HCT116 (cell line): ENCODE measurements around the gene C10orf95. TPM values are rescaled to one million over a fixed set of nuclear protein-coding genes. Genes with fewer than 3 reads are reported as not detected.

Experiments used
- ATAC-seq: fragments of 200-7000 bp; cut with Tn5 transposase; 2 replicates; pipeline ENCODE4 v1.9.1; 2020; ENCODE audit warnings: mild to moderate bottlenecking, moderate library complexity
- BruUV-seq: library from RNA; stranded (reverse); fragments of 400-500 nt; replicated peaks from 2 replicates; lab custom pipeline; 2021; lab: Mats Ljungman, UMichigan
- CTCF ChIA-PET: fragments of 300-600 bp; sonication (Branson Sonifier 250); formaldehyde crosslinking; loops from one replicate; lab custom pipeline; 2021; ENCODE audit warnings: antibody characterized with exemption; lab: Charles Lee
- POLR2A ChIA-PET: fragments of 300-600, 350-600 bp; sonication (Branson Sonifier 250); formaldehyde crosslinking; loops from one replicate; lab custom pipeline; 2021; ENCODE audit warnings: antibody characterized with exemption; lab: Charles Lee
- RAD21 ChIA-PET, 2 experiments: fragments of 300-600 bp; sonication (Branson Sonifier 250); formaldehyde crosslinking; loops; one replicate each; lab custom pipeline; 2023; ENCODE audit warnings: low total read pairs in 2 of 2; ENCODE audit not compliant: uncharacterized antibody in 2 of 2, unreplicated experiment in 2 of 2, low non-redundant PET in 1 of 2; lab: Charles Lee
- DNase-seq: peaks from one replicate; pipeline ENCODE4 v3.0.0-alpha.2; 2010; ENCODE audit warnings: low read depth, low spot score
- H2AFZ ChIP-seq: fragments of 200-600 bp; shearing (Covaris generic), sonication (generic); 2 replicates; pipeline ENCODE4 v1.6.1; 2017; ENCODE audit warnings: low read depth, mixed run types, mixed read lengths, antibody characterized with exemption, low read length; ENCODE audit not compliant: poor library complexity, severe bottlenecking
- H3K27ac ChIP-seq: 2 replicates; pipeline ENCODE4 v1.5.1; 2012; ENCODE audit warnings: low read depth, low read length
- H3K27me3 ChIP-seq: fragments of 200-600 bp; sonication (generic); 2 replicates; pipeline ENCODE4 v1.6.1; 2016; ENCODE audit warnings: mixed run types, low read length, mixed read lengths; ENCODE audit not compliant: insufficient read depth
- H3K36me3 ChIP-seq, 2 experiments: fragments of 200-500 bp in 1 of 2; fragments of 200-600 bp in 1 of 2; sonication (Bioruptor generic) in 1 of 2; sonication (generic) in 1 of 2; 2 replicates each; pipeline versions ENCODE4 v1.5.1 to v1.6.1; 2014 to 2016; ENCODE audit warnings: low read length in 2 of 2, inconsistent platforms in 1 of 2, mixed read lengths in 1 of 2, mixed run types in 1 of 2; ENCODE audit not compliant: insufficient read depth in 2 of 2, control insufficient read depth in 1 of 2
- H3K4me1 ChIP-seq, 2 experiments: fragments of 200-600 bp in 1 of 2; sonication (generic) in 1 of 2; 2 replicates each; pipeline versions ENCODE4 v1.5.1 to v1.6.1; 2012 to 2017; ENCODE audit warnings: low read length in 2 of 2, inconsistent platforms in 1 of 2, mild to moderate bottlenecking in 1 of 2, mixed read lengths in 1 of 2, mixed run types in 1 of 2, moderate library complexity in 1 of 2; ENCODE audit not compliant: insufficient read depth in 2 of 2, control insufficient read depth in 1 of 2
- H3K4me2 ChIP-seq: fragments of 200-600 bp; sonication (generic); 2 replicates; pipeline ENCODE4 v1.6.1; 2017; ENCODE audit warnings: mixed run types, low read length, mixed read lengths
- H3K4me3 ChIP-seq, 2 experiments: fragments of 200-600 bp in 1 of 2; sonication (generic) in 1 of 2; replicated peaks in 1 of 2; 2 replicates each; pipeline ENCODE4 v1.5.1; 2011 to 2016; ENCODE audit warnings: low read length in 2 of 2, control low read depth in 1 of 2, low read depth in 1 of 2, mild to moderate bottlenecking in 1 of 2, mixed read lengths in 1 of 2, mixed run types in 1 of 2
- H3K79me2 ChIP-seq: fragments of 200-600 bp; sonication (generic); 2 replicates; pipeline ENCODE4 v1.6.1; 2017; ENCODE audit warnings: mild to moderate bottlenecking, mixed run types, low read length, moderate library complexity, mixed read lengths; ENCODE audit not compliant: insufficient read depth
- H3K9ac ChIP-seq: fragments of 200-600 bp; sonication (generic); 2 replicates; pipeline ENCODE4 v1.6.1; 2016; ENCODE audit warnings: low read length, mixed read lengths
- H3K9me2 ChIP-seq: fragments of 200-600 bp; sonication (generic), shearing (Covaris generic); 2 replicates; pipeline ENCODE4 v1.6.1; 2017; ENCODE audit warnings: mixed run types, mild to moderate bottlenecking, moderate library complexity; ENCODE audit not compliant: insufficient read depth
- H3K9me3 ChIP-seq, 2 experiments: fragments of 200-500 bp in 1 of 2; fragments of 200-600 bp in 1 of 2; sonication (Bioruptor generic) in 1 of 2; sonication (generic) in 1 of 2; 2 replicates each; pipeline ENCODE4 v1.6.1; 2014 to 2017; ENCODE audit warnings: low read length in 2 of 2, mixed read lengths in 2 of 2, inconsistent platforms in 1 of 2, low read depth in 1 of 2, mild to moderate bottlenecking in 1 of 2, mixed run types in 1 of 2, moderate library complexity in 1 of 2; ENCODE audit not compliant: control insufficient read depth in 1 of 2, insufficient read depth in 1 of 2
- H4K20me1 ChIP-seq: fragments of 200-600 bp; sonication (generic), shearing (Covaris generic); 2 replicates; pipeline ENCODE4 v1.6.1; 2017; ENCODE audit warnings: mixed run types, mild to moderate bottlenecking, moderate library complexity; ENCODE audit not compliant: insufficient read depth
- ATF3 ChIP-seq: IDR thresholded peaks from 2 replicates; pipeline ENCODE4 v1.6.1; 2012
- JUND ChIP-seq: IDR thresholded peaks from 2 replicates; pipeline ENCODE4 v1.6.1; 2012
- MAX ChIP-seq: IDR thresholded peaks from 2 replicates; pipeline ENCODE4 v1.6.1; 2012
- POLR2AphosphoS5 ChIP-seq: IDR thresholded peaks from 2 replicates; pipeline ENCODE4 v1.6.1; 2011; ENCODE audit warnings: mild to moderate bottlenecking, low read depth, low read length, moderate library complexity
- RAD21 ChIP-seq: IDR thresholded peaks from 2 replicates; pipeline ENCODE4 v1.6.1; 2012; ENCODE audit warnings: low read depth, mild to moderate bottlenecking
- TCF7L2 ChIP-seq: IDR thresholded peaks from 2 replicates; pipeline ENCODE4 v1.7.0; 2011; ENCODE audit warnings: borderline replicate concordance, inconsistent platforms; ENCODE audit not compliant: insufficient read depth, insufficient read length; ENCODE audit errors: extremely low read depth
- YY1 ChIP-seq: IDR thresholded peaks from 2 replicates; pipeline ENCODE4 v1.6.1; 2011; ENCODE audit warnings: low read length, low read depth, moderate library complexity, mild to moderate bottlenecking; ENCODE audit not compliant: insufficient replicate concordance; ENCODE audit errors: extremely low read depth
- intact Hi-C: fragments of 100-400 bp; cut with micrococcal nuclease; formaldehyde crosslinking; loops from 2 replicates; pipeline ENCODE4 v1.10.0; 2022
- total RNA-seq: library from RNA; stranded (reverse); gene quantifications from one replicate; pipeline ENCODE4 v1.2.1, GENCODE V29; 2021; ENCODE audit not compliant: unreplicated experiment

The C10orf95 gene
- total RNA-seq, 1 experiment from 2014 or later = 2.1 TPM

- DNase-seq (no peak), ATAC-seq (no peak)
- peaks cover 35% of the 10 kb centered on the region for H3K79me2 ChIP-seq
- no peak overlapping the region for H3K4me3 ChIP-seq
- H3K9me2 ChIP-seq = no peaks in the 10 kb centered on the region
- ChIA-PET CTCF (interaction anchor here (0.7 to 1.1 kb wide), 4 partner anchors 8 to 223 kb away, joined by 3 to 6 read pairs (median 4); no protein-coding TSS in a partner anchor), POLR2A (interaction anchor here (1.4 to 6.1 kb wide), 3 partner anchors 8 to 20 kb away, joined by 3 to 39 read pairs (median 36); partner anchors contain the start of gene CUEDC2), RAD21 (interaction anchor here in 1 of 2 experiments (0.6 kb wide), 1 partner anchor 10 kb away, joined by 3 read pairs; no protein-coding TSS in a partner anchor)
- peaks cover 28 to 38% of the 10 kb centered on the region in 2 experiments for H3K4me1 ChIP-seq
- H2AFZ ChIP-seq = no peak overlapping the region
- no peaks in the 10 kb centered on the region for H3K27me3 ChIP-seq
- H3K36me3 ChIP-seq = peaks cover 4 to 13% of the 10 kb centered on the region in 2 experiments; a peak in 2 of 4 replicates
- intact Hi-C loops = no loop called here
- H3K9me3 ChIP-seq = no peaks in the 10 kb centered on the region
- TF ChIP-seq ATF3 (no peak), JUND (no peak), POLR2AphosphoS5 (peak; percentile 3; the same call in 1 of the 2 replicates), RAD21 (no peak)
- peak overlapping the region; percentile 60; the same call in 1 of the 2 replicates for H3K27ac ChIP-seq
- no TSS peak for BruUV-seq
- H3K9ac ChIP-seq = peak overlapping the region; percentile 7; the same call in 1 of the 2 replicates
- H3K4me2 ChIP-seq = peak overlapping the region; percentile 98
- no peaks in the 10 kb centered on the region for H4K20me1 ChIP-seq
These were observed 2.2 kb upstream of the C10orf95 start for GRCh38 chr10:102453502-102453901.

- no TSS peak for BruUV-seq
- TF ChIP-seq MAX (no peak), YY1 (peak; percentile 72), TCF7L2 (peak; percentile 91)
- TF ChIP-seq, all 23 proteins: peak for 2
- H3K9me2 ChIP-seq = no peaks in the 10 kb centered on the region
- H3K9me3 ChIP-seq = no peaks in the 10 kb centered on the region
- no peak overlapping the region for H2AFZ ChIP-seq
- no peaks in the 10 kb centered on the region for H3K27me3 ChIP-seq
- POLR2A ChIA-PET = interaction anchor here (0.8 to 6.1 kb wide), 4 partner anchors 9 to 338 kb away, joined by 3 to 39 read pairs (median 20); partner anchors contain the start of gene CUEDC2
- peaks cover 4 to 13% of the 10 kb centered on the region in 2 experiments; a peak in 2 of 4 replicates for H3K36me3 ChIP-seq
- RAD21 ChIA-PET = interaction anchor here in 1 of 2 experiments (0.6 kb wide), 1 partner anchor 11 kb away, joined by 3 read pairs; no protein-coding TSS in a partner anchor
- CTCF ChIA-PET = interaction anchor here (1.0 to 1.1 kb wide), 4 partner anchors 9 to 222 kb away, joined by 3 to 6 read pairs (median 4); partner anchors contain the start of gene SUFU
- peak overlapping the region; percentile 98 for H3K4me2 ChIP-seq
- DNase-seq (peak; percentile 69), ATAC-seq (peak; percentile 13; the same call in 1 of the 2 replicates)
- H3K4me3 ChIP-seq = peak overlapping the region; percentile 6; a peak in 2 of 4 replicates
- peak overlapping the region; percentile 60 for H3K27ac ChIP-seq
- H3K79me2 ChIP-seq = peaks cover 35% of the 10 kb centered on the region
- peaks cover 28 to 38% of the 10 kb centered on the region in 2 experiments for H3K4me1 ChIP-seq
- H3K9ac ChIP-seq = peak overlapping the region; percentile 7; the same call in 1 of the 2 replicates
- intact Hi-C loops = no loop called here
- H4K20me1 ChIP-seq = no peaks in the 10 kb centered on the region
These were observed 1.5 kb upstream of the C10orf95 start for GRCh38 chr10:102452672-102453340.
